HFF-Myc (cell line): ENCODE measurements around the gene CLEC16A.
A peak's percentile ranks its signal among the peaks of the same experiment; 100 is the strongest.

Experiments used
- DNase-seq: peaks from one replicate; pipeline ENCODE4 v3.0.0-alpha.2; 2011; ENCODE audit warnings: low read depth; ENCODE audit errors: extremely low read depth
- H3K4me3 ChIP-seq: replicated peaks from 2 replicates; pipeline ENCODE4 v1.5.1; 2011; ENCODE audit warnings: low read depth, mild to moderate bottlenecking, control low read depth, low read length
- CTCF ChIP-seq: IDR thresholded peaks from 2 replicates; pipeline ENCODE4 v1.5.1; 2012; ENCODE audit warnings: mild to moderate bottlenecking, low read depth, low read length, control low read depth; ENCODE audit errors: missing control alignments

CLEC16A gene

GRCh38 chr16:11188801-11189740, 244.7 kb downstream of the CLEC16A start:
- no peak for TF ChIP-seq CTCF
- H3K4me3 ChIP-seq = no peak overlapping the region
- DNase-seq = no peak

GRCh38 chr16:11190588-11191560, 246.5 kb downstream of the CLEC16A start:
- H3K4me3 ChIP-seq = no peak overlapping the region
- TF ChIP-seq CTCF = no peak
- no peak for DNase-seq

GRCh38 chr16:11191665-11192064, 247.3 kb downstream of the CLEC16A start:
- H3K4me3 ChIP-seq = no peak overlapping the region
- TF ChIP-seq CTCF = no peak
- DNase-seq = no peak

GRCh38 chr16:11193494-11193893, 249.1 kb downstream of the CLEC16A start:
- DNase-seq = no peak
- no peak for TF ChIP-seq CTCF
- no peak overlapping the region for H3K4me3 ChIP-seq

GRCh38 chr16:11194913-11195312, 250.5 kb downstream of the CLEC16A start:
- TF ChIP-seq CTCF = no peak
- no peak for DNase-seq
- H3K4me3 ChIP-seq = no peak overlapping the region

- no peak for TF ChIP-seq CTCF
- H3K4me3 ChIP-seq = no peak overlapping the region
- DNase-seq = peak; percentile 59
Observed at GRCh38 chr16:11196286-11196828, 252.0 kb downstream of the CLEC16A start.
